SJSA1 (cell line): ENCODE results near the gene ZBED1. TPM values are rescaled to one million over a fixed set of nuclear protein-coding genes. Genes with fewer than 3 reads are reported as not detected.
"Not testable (repeated sequence)": the region's sequence is repeated elsewhere in the genome, so short reads cannot be mapped to it uniquely, and the experiment has no call there.

Experiments used
- DNase-seq, 2 experiments: peaks; one replicate each; pipeline ENCODE4 v3.0.0-alpha.2; 2015 to 2020; ENCODE audit warnings: low spot score in 2 of 2, low read depth in 1 of 2
- H3K27ac ChIP-seq: fragments of 250-450 bp; sonication (Bioruptor Pico); 2 replicates; pipeline ENCODE4 v1.5.1; 2020; ENCODE audit warnings: mild to moderate bottlenecking, moderate library complexity
- H3K27me3 ChIP-seq: fragments of 250-450 bp; sonication (Bioruptor Pico); replicated peaks from 2 replicates; pipeline ENCODE4 v1.5.1; 2020; ENCODE audit warnings: mild to moderate bottlenecking, moderate library complexity
- H3K36me3 ChIP-seq: fragments of 250-450 bp; sonication (Bioruptor Pico); 2 replicates; pipeline ENCODE4 v1.5.1; 2020; ENCODE audit warnings: mild to moderate bottlenecking
- H3K4me1 ChIP-seq: fragments of 250-450 bp; sonication (Bioruptor Pico); replicated peaks from 2 replicates; pipeline ENCODE4 v1.6.1; 2021; ENCODE audit warnings: mild to moderate bottlenecking
- H3K4me3 ChIP-seq: fragments of 250-450 bp; sonication (Bioruptor Pico); 2 replicates; pipeline ENCODE4 v1.5.1; 2020; ENCODE audit warnings: mild to moderate bottlenecking
- H3K9me3 ChIP-seq: fragments of 250-450 bp; sonication (Bioruptor Pico); replicated peaks from 2 replicates; pipeline ENCODE4 v1.5.1; 2020; ENCODE audit warnings: mild to moderate bottlenecking
- total RNA-seq: library from RNA; depleted of rRNA; stranded (reverse); fragments of >200 nt; shearing (Covaris generic); gene quantifications from 2 replicates; pipeline ENCODE4 v1.2.3, GENCODE V29; 2014

Gene ZBED1
- total RNA-seq, 1 experiment from 2014 or later = 57.2 TPM

DNA sequence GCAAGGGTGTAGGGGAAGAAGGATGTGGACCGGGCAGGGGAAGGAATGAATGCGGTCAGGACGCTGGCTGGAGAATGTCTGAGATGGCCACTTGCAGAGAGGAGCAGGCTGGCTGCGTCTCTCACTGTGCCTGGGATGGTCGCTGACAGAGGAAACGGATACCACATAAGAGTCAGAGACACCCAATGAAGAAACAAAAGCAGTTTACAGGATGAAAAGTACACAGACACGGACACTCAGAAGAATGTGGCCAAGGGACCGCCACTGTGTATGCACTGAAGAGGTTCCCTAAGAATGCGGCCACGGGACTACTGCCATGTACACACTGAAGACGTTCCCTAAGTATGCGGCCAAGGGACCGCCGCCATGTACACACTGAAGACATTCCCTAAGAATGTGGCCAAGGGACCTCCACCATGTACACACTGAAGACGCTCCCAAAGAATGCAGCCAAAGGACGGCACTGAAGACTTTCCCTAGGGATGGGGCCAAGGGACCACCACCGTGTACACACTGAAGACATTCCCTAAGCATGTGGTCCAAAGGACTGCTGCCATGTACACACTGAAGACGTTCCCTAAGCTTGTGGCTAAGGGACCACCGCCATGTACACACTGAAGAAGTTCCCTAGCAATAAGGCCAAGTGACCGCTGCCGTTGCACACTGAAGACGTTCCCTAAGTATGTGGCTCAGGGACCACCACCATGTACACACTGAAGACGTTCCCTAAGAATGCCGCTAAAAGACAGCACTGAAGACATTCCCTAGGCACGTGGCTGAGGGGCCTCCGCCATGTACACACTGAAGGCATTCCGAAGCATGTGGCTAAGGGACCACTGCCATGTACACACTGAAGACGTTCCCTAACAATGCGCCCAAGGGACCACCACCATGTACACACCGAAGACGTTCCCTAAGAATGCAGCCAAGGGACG lies 32.2 kb downstream of the ZBED1 start:
- H3K4me1 ChIP-seq = no peaks in the 10 kb centered on the region
- H3K36me3 ChIP-seq = no peaks in the 10 kb centered on the region
- no peak overlapping the region for H3K27ac ChIP-seq

DNA sequence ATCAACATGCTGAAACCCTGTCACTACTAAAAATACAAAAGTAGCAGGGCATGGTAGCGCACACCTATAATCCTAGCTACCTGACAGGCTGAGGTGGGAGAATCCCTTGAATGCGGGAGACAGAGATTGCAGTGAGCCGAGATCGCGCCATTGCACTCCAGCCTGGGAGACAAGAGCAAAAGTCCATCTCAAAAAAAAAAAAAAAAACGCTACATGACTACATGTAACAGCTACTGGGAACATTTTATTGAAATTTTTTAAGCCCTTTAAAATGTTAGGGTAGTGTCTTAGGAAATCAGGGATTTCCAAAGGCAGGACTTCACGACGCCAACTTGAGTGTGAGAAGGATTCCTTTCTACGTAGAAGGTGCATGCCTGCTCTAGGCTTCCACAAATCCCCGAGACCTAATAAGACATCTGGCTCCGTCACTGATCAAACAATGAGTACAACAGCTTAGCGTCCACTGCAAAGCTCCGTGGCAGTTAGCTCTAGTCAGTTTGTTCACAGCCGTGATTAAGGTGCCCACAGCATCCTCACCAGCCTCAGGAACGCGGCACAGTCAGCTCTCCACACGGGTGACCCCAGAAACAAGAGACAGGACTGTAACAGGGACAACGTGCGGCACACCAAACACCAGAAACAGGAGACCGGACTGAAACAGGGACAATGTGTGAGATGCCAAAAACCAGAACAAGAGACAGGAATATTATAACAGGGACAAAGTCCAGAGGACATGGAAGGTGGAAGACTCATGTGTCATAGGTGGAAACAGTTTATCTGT lies 33.7 kb downstream of the ZBED1 start:
- H3K36me3 ChIP-seq = no peaks in the 10 kb centered on the region
- no peaks in the 10 kb centered on the region for H3K27me3 ChIP-seq
- no peak for DNase-seq
- no peak overlapping the region for H3K4me3 ChIP-seq
- H3K27ac ChIP-seq = no peak overlapping the region
- no peaks in the 10 kb centered on the region for H3K9me3 ChIP-seq
- peaks cover 12% of the 10 kb centered on the region for H3K4me1 ChIP-seq

More for the DNA sequence above, 32.2 kb downstream of the ZBED1 start:
- Histone ChIP-seq H3K9me3 (no peaks in the 10 kb centered on the region), H3K27me3 (no peaks in the 10 kb centered on the region), H3K4me3 (no peak overlapping the region)
- DNase-seq = no peak

DNA sequence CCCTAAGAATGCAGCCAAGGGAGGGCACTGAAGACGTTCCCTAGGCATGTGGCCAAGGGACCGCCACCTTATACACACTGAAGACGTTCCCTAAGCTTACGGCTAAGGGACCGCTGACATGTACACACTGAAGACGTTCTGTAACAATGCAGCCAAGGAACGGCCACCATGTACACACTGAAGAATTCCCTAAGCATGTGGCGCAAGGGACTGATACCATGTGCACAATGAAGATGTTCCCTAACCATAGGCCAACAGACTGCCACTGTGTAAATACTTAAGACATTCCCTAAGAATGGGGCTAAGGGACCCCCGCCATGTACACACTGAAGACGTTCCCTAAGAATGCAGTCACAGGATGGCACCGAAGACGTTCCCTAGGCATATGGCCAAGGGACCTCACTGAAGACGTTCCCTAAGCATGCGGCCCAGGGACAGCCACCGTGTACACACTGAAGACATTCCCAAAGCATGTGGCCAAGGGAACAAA lies 36.1 kb downstream of the ZBED1 start:
- Histone ChIP-seq H3K27ac (no peak overlapping the region), H3K4me1 (peaks cover 23% of the 10 kb centered on the region), H3K27me3 (no peaks in the 10 kb centered on the region), H3K9me3 (no peaks in the 10 kb centered on the region), H3K4me3 (no peak overlapping the region), H3K36me3 (no peaks in the 10 kb centered on the region)
- no peak for DNase-seq

DNA sequence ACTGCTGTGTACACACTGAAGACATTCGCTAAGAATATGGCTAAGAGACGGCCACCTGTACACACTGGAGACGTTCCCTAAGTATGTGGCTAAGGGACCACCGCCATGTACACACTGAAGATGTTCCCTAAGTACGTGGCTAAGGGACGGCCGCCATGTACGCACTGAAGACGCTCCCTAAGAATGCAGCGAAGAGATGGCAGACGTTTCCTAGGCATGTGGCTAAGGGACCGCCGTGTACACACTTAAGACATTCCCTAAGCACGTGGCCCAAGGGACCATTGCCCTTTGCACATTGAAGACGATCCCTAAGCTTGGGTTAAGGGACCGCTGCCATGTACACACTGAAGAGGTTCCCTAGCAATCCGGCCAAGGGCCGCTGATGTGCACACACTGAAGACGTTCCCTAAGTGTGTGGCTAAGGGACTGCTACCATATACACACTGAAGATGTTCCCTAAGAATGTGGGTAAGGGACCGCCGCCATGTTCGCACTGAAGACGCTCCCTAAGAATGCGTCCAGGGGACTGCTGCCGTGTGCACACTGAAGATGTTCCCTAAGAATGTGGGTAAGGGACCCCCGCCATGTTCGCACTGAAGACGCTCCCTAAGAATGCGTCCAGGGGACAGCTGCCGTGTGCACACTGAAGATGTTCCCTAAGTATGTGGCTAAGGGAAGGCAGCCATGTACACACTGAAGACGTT lies 36.7 kb downstream of the ZBED1 start:
- no peak overlapping the region for H3K4me3 ChIP-seq
- DNase-seq = no peak
- no peak overlapping the region for H3K27ac ChIP-seq

DNA sequence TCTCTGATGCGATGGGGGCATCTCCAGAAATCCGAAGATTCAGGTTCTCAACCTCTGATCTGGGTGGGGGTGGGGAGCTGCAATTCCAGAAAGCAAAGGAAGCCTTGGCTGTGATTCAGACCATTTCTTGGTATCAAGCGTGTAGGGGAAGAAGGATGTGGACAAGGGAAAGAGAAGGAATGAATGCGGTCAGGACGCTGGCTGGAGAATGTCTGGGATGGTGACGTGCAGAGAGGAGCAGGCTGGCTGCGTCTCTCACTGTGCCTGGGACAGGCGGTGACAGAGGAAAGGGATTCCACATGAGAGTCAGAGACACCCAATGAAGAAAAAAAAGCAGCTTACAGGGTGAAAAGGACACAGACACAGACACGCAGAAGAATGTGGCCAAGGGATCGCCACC lies 37.3 kb downstream of the ZBED1 start:
- not testable (repeated sequence) for H3K27me3 ChIP-seq, H3K9me3 ChIP-seq, H3K36me3 ChIP-seq, H3K27ac ChIP-seq, H3K4me3 ChIP-seq, DNase-seq
- peaks cover 23% of the 10 kb centered on the region for H3K4me1 ChIP-seq

More for the DNA sequence above, 36.7 kb downstream of the ZBED1 start:
- H3K36me3 ChIP-seq = no peaks in the 10 kb centered on the region
- no peaks in the 10 kb centered on the region for H3K27me3 ChIP-seq
- H3K9me3 ChIP-seq = no peaks in the 10 kb centered on the region
- H3K4me1 ChIP-seq = peaks cover 23% of the 10 kb centered on the region

DNA sequence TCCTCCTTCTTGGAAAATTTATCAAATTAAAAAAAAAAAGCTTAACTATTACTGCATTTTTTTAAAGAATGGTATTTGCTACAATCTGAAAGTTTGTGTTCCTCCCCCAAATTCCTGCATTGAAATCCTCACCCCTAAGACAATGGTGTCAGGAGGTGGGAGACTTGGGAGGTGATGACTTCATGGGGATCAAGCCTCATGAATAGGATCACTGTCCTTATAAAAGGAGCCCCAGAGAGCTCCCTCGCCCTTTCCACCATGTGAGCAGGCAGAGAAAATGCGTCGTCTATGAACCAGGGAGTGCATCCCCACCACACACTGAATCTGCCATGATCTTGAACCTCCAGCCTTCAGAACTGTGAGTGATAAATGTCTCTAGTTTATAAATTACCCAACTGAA lies 38.0 kb downstream of the ZBED1 start:
- Histone ChIP-seq H3K36me3 (no peaks in the 10 kb centered on the region), H3K27me3 (no peaks in the 10 kb centered on the region), H3K9me3 (no peaks in the 10 kb centered on the region), H3K27ac (no peak overlapping the region), H3K4me1 (peaks cover 23% of the 10 kb centered on the region), H3K4me3 (no peak overlapping the region)
- peak in 1 of 2 experiments; percentile 11 for DNase-seq

DNA sequence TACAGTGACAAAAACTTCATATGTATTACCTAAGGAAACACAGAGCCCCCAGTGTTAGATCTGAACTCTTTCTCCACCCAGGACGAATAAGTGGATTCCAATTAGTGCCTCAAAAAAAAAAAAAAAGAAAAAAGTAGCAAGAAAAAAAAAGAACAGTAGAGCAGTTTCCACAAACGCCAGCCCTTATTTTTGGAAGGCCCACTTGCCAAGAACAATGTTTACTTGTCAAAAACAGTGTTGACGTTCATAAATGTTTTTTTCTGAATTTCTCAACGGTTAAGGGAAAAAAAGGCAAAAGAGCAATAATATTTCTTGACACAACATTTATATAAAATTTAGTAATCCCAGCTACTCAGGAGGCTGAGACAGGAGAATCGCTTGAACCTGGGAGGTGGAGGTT lies 38.7 kb downstream of the ZBED1 start:
- H3K4me1 ChIP-seq = peaks cover 23% of the 10 kb centered on the region
- no peak overlapping the region for H3K4me3 ChIP-seq
- no peak for DNase-seq
- H3K27me3 ChIP-seq = no peaks in the 10 kb centered on the region
- no peaks in the 10 kb centered on the region for H3K9me3 ChIP-seq
- H3K36me3 ChIP-seq = no peaks in the 10 kb centered on the region
- peak overlapping the region; percentile 27; the same call in 1 of the 2 replicates for H3K27ac ChIP-seq

DNA sequence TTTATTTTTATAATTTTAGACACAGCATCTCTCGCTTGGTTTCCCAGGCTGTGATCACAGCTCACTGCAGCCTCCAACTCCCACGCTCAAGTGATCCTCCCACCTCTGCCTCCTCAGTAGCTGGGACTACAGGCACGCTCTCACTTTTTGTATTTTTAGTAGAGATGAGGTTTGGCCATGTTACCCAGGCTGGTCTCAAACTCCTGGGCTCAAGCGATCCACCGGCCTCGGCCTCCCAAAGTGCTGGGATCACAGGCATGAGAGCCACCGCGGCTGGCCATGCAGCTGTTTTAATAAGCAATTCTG lies 39.1 kb downstream of the ZBED1 start:
- H3K4me3 ChIP-seq = no peak overlapping the region
- no peaks in the 10 kb centered on the region for H3K9me3 ChIP-seq
- DNase-seq = no peak
- H3K27ac ChIP-seq = peak overlapping the region; percentile 27; the same call in 1 of the 2 replicates
- H3K4me1 ChIP-seq = peaks cover 23% of the 10 kb centered on the region
- no peaks in the 10 kb centered on the region for H3K27me3 ChIP-seq
- no peaks in the 10 kb centered on the region for H3K36me3 ChIP-seq

DNA sequence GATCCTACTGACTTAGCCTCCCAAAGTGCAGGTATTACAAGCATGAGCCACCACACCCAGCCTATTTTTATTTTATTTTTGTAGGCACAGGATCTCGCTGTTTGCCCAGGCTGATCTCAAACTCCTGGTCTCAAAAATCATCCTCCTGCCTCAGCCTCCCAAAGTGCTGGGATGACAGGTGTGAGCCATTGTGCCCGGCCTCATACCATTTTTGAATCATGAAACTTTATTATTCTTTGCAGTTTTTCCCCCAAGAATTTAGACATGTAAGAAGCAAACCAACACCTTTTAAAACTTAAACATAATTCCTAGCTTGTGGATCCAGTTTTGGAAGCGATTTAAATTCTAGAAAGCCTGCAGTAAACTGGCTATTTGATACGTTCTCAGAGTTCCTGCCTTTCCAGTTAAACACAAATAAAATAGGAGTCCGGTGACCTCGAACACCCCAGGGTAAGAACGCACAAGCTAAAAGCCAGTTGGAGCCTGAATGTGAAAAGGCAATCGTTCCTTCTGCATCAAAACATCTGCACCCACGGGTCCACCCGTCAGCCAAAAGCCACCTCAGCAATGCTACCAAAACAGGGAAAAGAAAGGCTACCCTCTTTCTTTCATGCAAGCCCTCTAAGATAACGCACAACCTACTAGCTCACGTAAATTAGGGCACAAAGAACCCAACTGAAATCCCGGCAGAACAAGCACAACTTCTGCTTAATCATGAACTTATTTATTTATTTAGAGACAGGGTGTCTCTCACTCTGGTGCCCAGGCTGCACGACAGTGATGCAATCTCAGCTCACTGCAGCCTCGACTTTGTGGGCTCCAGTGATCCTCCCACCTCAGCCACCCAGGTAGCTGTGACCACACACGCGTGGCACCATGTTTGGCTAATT lies 39.7 kb downstream of the ZBED1 start:
- peak overlapping the region; percentile 27; the same call in 1 of the 2 replicates for H3K27ac ChIP-seq
- peaks cover 23% of the 10 kb centered on the region for H3K4me1 ChIP-seq
- H3K27me3 ChIP-seq, H3K4me3 ChIP-seq, H3K36me3 ChIP-seq, H3K9me3 ChIP-seq: not testable (repeated sequence)
- peak; percentile 59 to 69 for DNase-seq

DNA sequence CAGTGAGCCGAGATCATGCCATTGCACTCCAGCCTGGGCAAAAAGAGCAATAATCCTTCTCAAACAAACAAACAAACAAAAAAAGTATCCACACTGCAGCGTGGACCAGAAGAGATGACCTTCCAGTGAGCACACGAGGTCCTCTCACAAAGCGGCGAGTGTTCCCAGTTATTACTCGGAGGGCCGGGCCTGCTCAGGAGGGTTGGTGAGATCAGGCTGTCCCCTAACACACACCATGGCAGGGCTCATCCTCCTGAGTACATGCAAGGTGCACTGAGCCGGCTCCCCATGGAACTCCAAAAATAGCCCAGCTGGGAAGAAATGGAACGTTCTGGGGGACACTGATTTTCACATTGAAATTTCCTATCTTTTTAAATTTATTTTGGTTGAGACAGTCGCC lies 40.7 kb downstream of the ZBED1 start:
- peaks cover 23% of the 10 kb centered on the region for H3K4me1 ChIP-seq
- H3K9me3 ChIP-seq, H3K36me3 ChIP-seq, H3K27me3 ChIP-seq, DNase-seq, H3K27ac ChIP-seq, H3K4me3 ChIP-seq: not testable (repeated sequence)

DNA sequence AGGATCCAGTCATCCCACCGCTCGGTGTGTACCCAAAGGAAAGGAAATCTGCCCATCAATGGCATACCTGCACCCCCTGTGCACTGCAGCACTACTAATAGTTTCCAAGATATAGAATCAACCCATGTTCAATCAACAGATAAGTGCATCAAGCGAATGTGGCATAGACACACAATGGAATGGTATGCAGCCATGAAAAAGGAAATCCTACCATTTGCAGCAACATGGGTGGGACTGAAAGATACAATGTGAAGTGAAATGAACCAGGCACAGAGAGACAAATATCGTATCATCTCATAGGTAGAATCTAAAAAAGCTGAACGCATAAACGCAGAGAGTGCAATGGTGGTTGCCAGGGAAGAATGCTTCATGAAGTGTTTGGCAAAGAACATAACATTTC lies 42.5 kb downstream of the ZBED1 start:
- Histone ChIP-seq H3K36me3 (no peaks in the 10 kb centered on the region), H3K4me3 (no peak overlapping the region), H3K27ac (no peak overlapping the region), H3K9me3 (no peaks in the 10 kb centered on the region), H3K4me1 (peaks cover 23% of the 10 kb centered on the region), H3K27me3 (no peaks in the 10 kb centered on the region)
- no peak for DNase-seq

DNA sequence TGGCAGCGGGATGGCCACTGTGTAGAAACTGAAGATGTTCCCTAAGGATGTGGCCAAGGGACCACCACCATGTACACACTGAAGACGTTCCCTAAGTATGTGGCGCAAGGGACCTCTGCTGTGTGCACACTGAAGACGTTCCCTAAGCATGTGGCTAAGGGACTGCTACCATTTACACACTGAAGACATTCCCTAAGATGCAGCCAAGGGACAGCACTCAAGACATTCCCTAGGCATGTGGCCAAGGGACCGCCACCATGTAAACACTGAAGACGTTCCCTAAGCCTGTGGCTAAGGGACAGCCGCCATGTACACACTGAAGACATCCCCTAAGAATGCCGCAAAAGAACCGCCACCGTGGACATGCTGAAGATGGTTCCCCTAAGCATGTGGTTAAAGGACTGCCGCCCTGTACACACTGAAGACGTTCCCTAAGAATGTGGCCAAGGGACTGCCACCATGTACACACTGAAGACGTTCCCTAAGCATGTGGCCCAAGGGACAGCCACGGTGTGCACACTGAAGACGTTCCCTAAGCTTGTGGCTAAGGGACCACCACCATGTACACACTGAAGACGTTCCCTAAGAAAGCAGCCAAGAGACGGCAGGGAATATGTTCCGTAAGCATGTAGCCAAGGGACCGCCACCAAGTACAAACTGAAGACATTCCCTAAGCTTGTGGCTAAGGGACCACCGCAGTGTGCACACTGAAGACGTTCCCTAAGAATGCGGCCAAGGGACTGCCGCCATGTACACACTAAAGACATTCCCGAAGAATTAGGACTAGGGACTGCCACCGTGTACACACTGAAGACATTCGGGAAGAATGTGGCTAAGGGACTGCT lies 43.3 kb downstream of the ZBED1 start:
- no peak for DNase-seq
- Histone ChIP-seq H3K4me3 (no peak overlapping the region), H3K36me3 (no peaks in the 10 kb centered on the region), H3K4me1 (peaks cover 15% of the 10 kb centered on the region), H3K9me3 (no peaks in the 10 kb centered on the region), H3K27me3 (no peaks in the 10 kb centered on the region), H3K27ac (no peak overlapping the region)
